Fibroblast of lung (primary cell): ENCODE data around the gene HCFC1. TPM values are rescaled to one million over a fixed set of nuclear protein-coding genes. Genes with fewer than 3 reads are reported as not detected.

ENCODE experiments used
- DNase-seq, 2 donors: peaks; one replicate each; pipeline versions ENCODE4 v3.0.0 to v3.0.0-alpha.2; 2010; ENCODE audit warnings: low read depth in 2 of 2
- H2AFZ ChIP-seq: 2 replicates; pipeline ENCODE4 v1.5.1; 2012; ENCODE audit warnings: low read length, control low read depth, inconsistent platforms
- H3K27ac ChIP-seq: 2 replicates; pipeline ENCODE4 v1.5.1; 2011; ENCODE audit warnings: low read length, control low read depth; ENCODE audit not compliant: insufficient read depth
- H3K27me3 ChIP-seq: 2 replicates; pipeline ENCODE4 v1.5.1; 2011; ENCODE audit warnings: mild to moderate bottlenecking, low read length; ENCODE audit not compliant: control insufficient read depth, insufficient read depth
- H3K36me3 ChIP-seq: 2 replicates; pipeline ENCODE4 v1.5.1; 2011; ENCODE audit warnings: low read length; ENCODE audit not compliant: control insufficient read depth, insufficient read depth
- H3K4me1 ChIP-seq: 2 replicates; pipeline ENCODE4 v1.5.1; 2011; ENCODE audit warnings: low read length; ENCODE audit not compliant: control insufficient read depth, insufficient read depth; ENCODE audit errors: extremely low read depth
- H3K4me2 ChIP-seq: 2 replicates; pipeline ENCODE4 v1.5.1; 2011; ENCODE audit warnings: low read length, control low read depth; ENCODE audit not compliant: insufficient read depth; ENCODE audit errors: extremely low read depth
- H3K4me3 ChIP-seq, 4 experiments: fragments of 200-600 bp in 1 of 4; sonication (generic) in 1 of 4; replicated peaks in 1 of 4; 2 replicates each; pipeline ENCODE4 v1.5.1; 2011 to 2016; ENCODE audit warnings: low read length in 4 of 4, low read depth in 3 of 4, mild to moderate bottlenecking in 3 of 4, control low read depth in 2 of 4, inconsistent platforms in 1 of 4, mixed read lengths in 1 of 4; ENCODE audit not compliant: insufficient read depth in 1 of 4; ENCODE audit errors: control extremely low read depth in 1 of 4
- H3K79me2 ChIP-seq: 2 replicates; pipeline ENCODE4 v1.5.1; 2012; ENCODE audit warnings: mild to moderate bottlenecking, low read length, inconsistent platforms; ENCODE audit not compliant: control insufficient read depth, insufficient read depth
- H3K9ac ChIP-seq: 2 replicates; pipeline ENCODE4 v1.5.1; 2011; ENCODE audit warnings: mild to moderate bottlenecking, low read length, control low read depth; ENCODE audit not compliant: insufficient read depth
- H3K9me3 ChIP-seq: 2 replicates; pipeline ENCODE4 v1.5.1; 2012; ENCODE audit warnings: low read depth, low read length; ENCODE audit not compliant: control insufficient read depth, insufficient read depth
- H4K20me1 ChIP-seq: 2 replicates; pipeline ENCODE4 v1.5.1; 2011; ENCODE audit warnings: low read length; ENCODE audit not compliant: control insufficient read depth, insufficient read depth; ENCODE audit errors: extremely low read depth
- CTCF ChIP-seq, 2 donors: IDR thresholded peaks in 1 of 2; conservative IDR thresholded peaks in 1 of 2; 1 replicate in 1 of 2; 2 replicates in 1 of 2; pipeline ENCODE4 v1.5.1; 2011 to 2012; ENCODE audit warnings: low read length in 2 of 2, control low read depth in 1 of 2, inconsistent platforms in 1 of 2, low read depth in 1 of 2, mild to moderate bottlenecking in 1 of 2
- EZH2 ChIP-seq: IDR thresholded peaks from 2 replicates; pipeline ENCODE4 v1.5.1; 2012; ENCODE audit warnings: low read length, control low read depth, mild to moderate bottlenecking; ENCODE audit errors: missing control alignments
- polyA plus RNA-seq, 2 donors: library from polyadenylated mRNA; depleted of rRNA in 1 of 2; stranded (reverse) in 1 of 2; unstranded in 1 of 2; fragments of >200 nt; gene quantifications; 2 replicates each; pipeline ENCODE4 v1.2.1, GENCODE V29; 2011 to 2012; ENCODE audit warnings: missing spikeins in 1 of 2
- total RNA-seq: library from RNA; depleted of rRNA; stranded (reverse); fragments of >200 nt; gene quantifications from 2 replicates; pipeline ENCODE4 v1.2.1, GENCODE V29; 2014

HCFC1 gene
- total and polyA plus RNA-seq, 2 donors (not counting 1 experiment from before 2014, with no cell fraction given): 3.0 to 10.2 TPM

- Histone ChIP-seq H3K4me2 (no peak overlapping the region), H3K27me3 (no peaks in the 10 kb centered on the region), H4K20me1 (no peaks in the 10 kb centered on the region), H3K79me2 (no peaks in the 10 kb centered on the region), H3K4me3 (no peak overlapping the region), H3K27ac (no peak overlapping the region), H2AFZ (no peak overlapping the region), H3K36me3 (no peaks in the 10 kb centered on the region), H3K9me3 (no peaks in the 10 kb centered on the region), H3K4me1 (peaks cover 7% of the 10 kb centered on the region), H3K9ac (no peak overlapping the region)
- TF ChIP-seq CTCF (conservative IDR thresholded peaks at IDR 0.05 in 1 of 2, IDR thresholded peaks at IDR 0.05 in 1 of 2; ENCODE audit: low read depth in 1 of 2, low read length in 2 of 2) (peak; percentile 38 to 62), EZH2 (no peak)
- peak; percentile 57 to 63 for DNase-seq
Measured at GRCh38 chrX:153922932-153923857, 48.4 kb downstream of the HCFC1 start.

GRCh38 chrX:153921511-153922446 lies 49.8 kb downstream of the HCFC1 start:
- H3K27ac ChIP-seq: no peak overlapping the region
- no peaks in the 10 kb centered on the region for H3K36me3 ChIP-seq
- no peak for TF ChIP-seq EZH2
- TF ChIP-seq CTCF (conservative IDR thresholded peaks at IDR 0.05 in 1 of 2, IDR thresholded peaks at IDR 0.05 in 1 of 2; ENCODE audit: low read depth in 1 of 2, low read length in 2 of 2): no peak
- H4K20me1 ChIP-seq: no peaks in the 10 kb centered on the region
- no peak overlapping the region for H3K9ac ChIP-seq
- H3K27me3 ChIP-seq: no peaks in the 10 kb centered on the region
- no peaks in the 10 kb centered on the region for H3K79me2 ChIP-seq
- H3K4me3 ChIP-seq: no peak overlapping the region
- H3K4me2 ChIP-seq: no peak overlapping the region
- H3K9me3 ChIP-seq: no peaks in the 10 kb centered on the region
- peaks cover 3% of the 10 kb centered on the region for H3K4me1 ChIP-seq
- no peak for DNase-seq
- no peak overlapping the region for H2AFZ ChIP-seq

DNA sequence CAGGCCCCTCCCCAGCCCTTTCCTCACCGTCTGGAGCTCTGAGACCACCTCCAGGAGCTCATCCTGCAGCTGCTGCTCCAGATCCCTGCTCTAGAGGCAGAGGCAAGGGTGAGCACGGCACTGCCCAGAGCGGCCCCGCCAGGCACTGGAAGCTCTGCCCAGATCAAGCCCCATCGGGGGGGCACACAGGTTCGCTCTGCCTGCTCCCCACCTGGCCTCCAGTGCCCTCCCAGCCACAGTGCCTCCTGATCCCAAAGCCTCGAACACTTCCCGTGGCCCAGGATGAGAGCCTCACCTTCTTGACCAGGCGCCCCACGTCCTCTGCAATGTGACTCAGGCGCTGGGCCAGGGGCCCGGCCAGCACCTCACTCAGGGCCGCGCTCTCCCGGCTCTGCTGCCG lies 50.5 kb downstream of the HCFC1 start:
- Histone ChIP-seq H3K27ac (no peak overlapping the region), H3K79me2 (no peaks in the 10 kb centered on the region), H3K9me3 (no peaks in the 10 kb centered on the region), H3K4me2 (no peak overlapping the region), H4K20me1 (no peaks in the 10 kb centered on the region), H3K36me3 (no peaks in the 10 kb centered on the region), H3K9ac (peak overlapping the region; percentile 7), H2AFZ (no peak overlapping the region), H3K27me3 (no peaks in the 10 kb centered on the region), H3K4me3 (no peak overlapping the region), H3K4me1 (peaks cover 2% of the 10 kb centered on the region)
- DNase-seq: no peak
- TF ChIP-seq CTCF (conservative IDR thresholded peaks at IDR 0.05 in 1 of 2, IDR thresholded peaks at IDR 0.05 in 1 of 2; ENCODE audit: low read depth in 1 of 2, low read length in 2 of 2): no peak
